NB4 (cell line): ENCODE data around the gene RPL14.

Source experiments
- DNase-seq: peaks from one replicate; pipeline ENCODE4 v3.0.0; 2010; ENCODE audit warnings: low read depth
- H3K4me3 ChIP-seq: one replicate; pipeline ENCODE4 v1.5.1; 2011; ENCODE audit warnings: mild to moderate bottlenecking, low read depth, low read length, moderate library complexity
- MYC ChIP-seq: IDR thresholded peaks from 2 replicates; pipeline ENCODE4 v1.6.1; 2011; ENCODE audit warnings: low read depth, low read length
- POLR2A ChIP-seq: IDR thresholded peaks from 2 replicates; pipeline ENCODE4 v1.6.1; 2011; ENCODE audit warnings: mild to moderate bottlenecking; ENCODE audit not compliant: insufficient read length; ENCODE audit errors: extremely low read depth
- TF ChIP-seq, protein P1 (sequence below): IDR thresholded peaks from 2 replicates; pipeline ENCODE4 v1.6.1; 2011; ENCODE audit warnings: low read depth, low read length
- TF ChIP-seq, protein P2 (sequence below): IDR thresholded peaks from one replicate; pipeline ENCODE4 v1.5.1; 2012; ENCODE audit warnings: low read depth, low read length

Gene RPL14

DNA sequence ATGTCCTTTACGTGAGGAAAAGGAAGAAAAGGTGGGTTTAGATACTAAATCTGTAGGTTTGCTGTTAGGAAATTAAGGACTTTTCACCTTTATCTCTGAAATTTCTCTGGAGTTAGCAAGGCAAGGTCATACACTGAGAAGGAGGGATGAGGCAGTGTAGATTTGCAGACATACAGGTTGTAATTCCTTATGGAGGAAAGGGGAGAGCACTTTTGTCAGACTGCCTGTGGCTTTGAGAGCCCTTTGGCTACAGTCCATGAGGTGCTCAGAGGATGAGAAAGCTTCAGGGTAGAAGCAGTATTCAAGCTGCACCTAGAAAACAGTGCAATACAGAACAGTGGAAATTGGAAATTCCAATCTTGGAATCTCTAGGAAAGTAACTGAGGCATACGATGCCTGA lies 8.3 kb downstream of the RPL14 start:
- DNase-seq: no peak
- no peak overlapping the region for H3K4me3 ChIP-seq
- TF ChIP-seq, protein P1, sequence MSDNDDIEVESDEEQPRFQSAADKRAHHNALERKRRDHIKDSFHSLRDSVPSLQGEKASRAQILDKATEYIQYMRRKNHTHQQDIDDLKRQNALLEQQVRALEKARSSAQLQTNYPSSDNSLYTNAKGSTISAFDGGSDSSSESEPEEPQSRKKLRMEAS: no peak
- TF ChIP-seq, protein P2, sequence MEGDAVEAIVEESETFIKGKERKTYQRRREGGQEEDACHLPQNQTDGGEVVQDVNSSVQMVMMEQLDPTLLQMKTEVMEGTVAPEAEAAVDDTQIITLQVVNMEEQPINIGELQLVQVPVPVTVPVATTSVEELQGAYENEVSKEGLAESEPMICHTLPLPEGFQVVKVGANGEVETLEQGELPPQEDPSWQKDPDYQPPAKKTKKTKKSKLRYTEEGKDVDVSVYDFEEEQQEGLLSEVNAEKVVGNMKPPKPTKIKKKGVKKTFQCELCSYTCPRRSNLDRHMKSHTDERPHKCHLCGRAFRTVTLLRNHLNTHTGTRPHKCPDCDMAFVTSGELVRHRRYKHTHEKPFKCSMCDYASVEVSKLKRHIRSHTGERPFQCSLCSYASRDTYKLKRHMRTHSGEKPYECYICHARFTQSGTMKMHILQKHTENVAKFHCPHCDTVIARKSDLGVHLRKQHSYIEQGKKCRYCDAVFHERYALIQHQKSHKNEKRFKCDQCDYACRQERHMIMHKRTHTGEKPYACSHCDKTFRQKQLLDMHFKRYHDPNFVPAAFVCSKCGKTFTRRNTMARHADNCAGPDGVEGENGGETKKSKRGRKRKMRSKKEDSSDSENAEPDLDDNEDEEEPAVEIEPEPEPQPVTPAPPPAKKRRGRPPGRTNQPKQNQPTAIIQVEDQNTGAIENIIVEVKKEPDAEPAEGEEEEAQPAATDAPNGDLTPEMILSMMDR: no peak

GRCh38 chr3:40468018-40468417 lies 10.9 kb downstream of the RPL14 start:
- DNase-seq: no peak
- H3K4me3 ChIP-seq: no peak overlapping the region
- TF ChIP-seq, protein P2: no peak
- TF ChIP-seq, protein P1: no peak
- TF ChIP-seq POLR2A (no peak), MYC (no peak)

GRCh38 chr3:40470701-40471100 lies 13.6 kb downstream of the RPL14 start:
- no peak overlapping the region for H3K4me3 ChIP-seq
- DNase-seq: no peak
- TF ChIP-seq, protein P2: no peak
- TF ChIP-seq POLR2A: no peak
- no peak for TF ChIP-seq MYC
- TF ChIP-seq, protein P1: no peak

GRCh38 chr3:40476478-40477470 lies 19.6 kb downstream of the RPL14 start, which contains the start of gene ZNF619:
ZNF619 (plus strand) TSS chr3:40477122; CDS start chr3:40477980, 858 bp downstream.
- peak; percentile 76 for DNase-seq
- peak within 1 kb of the TSS; percentile 88 for H3K4me3 ChIP-seq
- no peak for TF ChIP-seq MYC
- TF ChIP-seq POLR2A: peak; percentile 27
- TF ChIP-seq, protein P2: no peak
- TF ChIP-seq, protein P1: no peak

DNA sequence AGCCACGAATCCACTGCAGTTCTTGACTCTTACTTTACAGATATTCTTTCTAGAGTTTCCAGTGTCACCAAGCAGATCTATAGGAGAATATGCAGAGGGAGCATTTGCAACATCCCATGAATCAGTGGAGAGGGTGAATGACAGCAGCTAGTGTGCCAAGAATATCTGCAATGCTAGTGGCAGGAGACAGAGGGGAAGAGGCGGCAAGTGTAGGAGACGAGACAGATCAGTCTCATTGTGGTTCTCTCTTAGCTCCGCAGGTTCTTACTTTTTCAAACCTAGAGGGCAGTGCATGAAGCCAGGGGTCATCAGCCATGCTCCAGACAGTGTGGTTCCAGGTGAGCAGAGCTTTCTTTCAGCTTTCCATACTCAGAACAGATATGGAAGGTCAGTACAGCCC lies 20.5 kb downstream of the RPL14 start:
- peak overlapping the region; percentile 88 for H3K4me3 ChIP-seq
- TF ChIP-seq, protein P2: no peak
- TF ChIP-seq POLR2A: no peak

DNA sequence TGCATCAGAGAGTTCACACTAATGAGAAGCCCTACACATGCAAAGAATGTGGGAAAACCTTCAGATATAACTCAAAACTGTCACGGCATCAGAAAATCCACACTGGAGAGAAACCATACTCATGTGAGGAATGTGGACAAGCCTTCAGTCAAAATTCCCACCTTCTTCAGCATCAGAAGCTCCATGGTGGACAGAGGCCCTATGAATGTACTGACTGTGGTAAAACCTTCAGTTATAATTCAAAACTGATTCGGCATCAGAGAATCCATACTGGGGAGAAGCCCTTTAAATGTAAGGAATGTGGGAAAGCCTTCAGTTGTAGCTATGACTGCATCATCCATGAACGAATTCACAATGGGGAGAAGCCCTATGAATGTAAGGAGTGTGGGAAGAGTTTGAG lies 30.0 kb downstream of the RPL14 start:
- H3K4me3 ChIP-seq: no peak overlapping the region
- DNase-seq: no peak
- TF ChIP-seq, protein P1: no peak
- no peak for TF ChIP-seq POLR2A
- TF ChIP-seq, protein P2: no peak
- no peak for TF ChIP-seq MYC

More for the DNA sequence above, 20.5 kb downstream of the RPL14 start:
- DNase-seq: peak; percentile 41
